ENCODE results near the gene PLLP.

- TF ChIP-seq CTCF (IDR thresholded peaks at IDR 0.05): no peak
- TF ChIP-seq POLR2A (IDR thresholded peaks at IDR 0.05): no peak
Observed at GRCh38 chr16:57235128-57236021, 49.1 kb downstream of the PLLP start.

All from sigmoid colon (tissue), 3 donors.